HCT116 (cell line): ENCODE measurements around the gene EVI5L. TPM values are rescaled to one million over a fixed set of nuclear protein-coding genes. Genes with fewer than 3 reads are reported as not detected.

ENCODE experiments used
- ATAC-seq: fragments of 200-7000 bp; cut with Tn5 transposase; 2 replicates; pipeline ENCODE4 v1.9.1; 2020; ENCODE audit warnings: mild to moderate bottlenecking, moderate library complexity
- BruUV-seq: library from RNA; stranded (reverse); fragments of 400-500 nt; replicated peaks from 2 replicates; lab custom pipeline; 2021; lab: Mats Ljungman, UMichigan
- CTCF ChIA-PET: fragments of 300-600 bp; sonication (Branson Sonifier 250); formaldehyde crosslinking; loops from one replicate; lab custom pipeline; 2021; ENCODE audit warnings: antibody characterized with exemption; lab: Charles Lee
- POLR2A ChIA-PET: fragments of 300-600, 350-600 bp; sonication (Branson Sonifier 250); formaldehyde crosslinking; loops from one replicate; lab custom pipeline; 2021; ENCODE audit warnings: antibody characterized with exemption; lab: Charles Lee
- RAD21 ChIA-PET, 2 experiments: fragments of 300-600 bp; sonication (Branson Sonifier 250); formaldehyde crosslinking; loops; one replicate each; lab custom pipeline; 2023; ENCODE audit warnings: low total read pairs in 2 of 2; ENCODE audit not compliant: uncharacterized antibody in 2 of 2, unreplicated experiment in 2 of 2, low non-redundant PET in 1 of 2; lab: Charles Lee
- DNase-seq: peaks from one replicate; pipeline ENCODE4 v3.0.0-alpha.2; 2010; ENCODE audit warnings: low read depth, low spot score
- H2AFZ ChIP-seq: fragments of 200-600 bp; shearing (Covaris generic), sonication (generic); 2 replicates; pipeline ENCODE4 v1.6.1; 2017; ENCODE audit warnings: low read depth, mixed run types, mixed read lengths, antibody characterized with exemption, low read length; ENCODE audit not compliant: poor library complexity, severe bottlenecking
- H3K27ac ChIP-seq: 2 replicates; pipeline ENCODE4 v1.5.1; 2012; ENCODE audit warnings: low read depth, low read length
- H3K27me3 ChIP-seq: fragments of 200-600 bp; sonication (generic); 2 replicates; pipeline ENCODE4 v1.6.1; 2016; ENCODE audit warnings: mixed run types, low read length, mixed read lengths; ENCODE audit not compliant: insufficient read depth
- H3K36me3 ChIP-seq, 2 experiments: fragments of 200-500 bp in 1 of 2; fragments of 200-600 bp in 1 of 2; sonication (Bioruptor generic) in 1 of 2; sonication (generic) in 1 of 2; 2 replicates each; pipeline versions ENCODE4 v1.5.1 to v1.6.1; 2014 to 2016; ENCODE audit warnings: low read length in 2 of 2, inconsistent platforms in 1 of 2, mixed read lengths in 1 of 2, mixed run types in 1 of 2; ENCODE audit not compliant: insufficient read depth in 2 of 2, control insufficient read depth in 1 of 2
- H3K4me1 ChIP-seq, 2 experiments: fragments of 200-600 bp in 1 of 2; sonication (generic) in 1 of 2; 2 replicates each; pipeline versions ENCODE4 v1.5.1 to v1.6.1; 2012 to 2017; ENCODE audit warnings: low read length in 2 of 2, inconsistent platforms in 1 of 2, mild to moderate bottlenecking in 1 of 2, mixed read lengths in 1 of 2, mixed run types in 1 of 2, moderate library complexity in 1 of 2; ENCODE audit not compliant: insufficient read depth in 2 of 2, control insufficient read depth in 1 of 2
- H3K4me2 ChIP-seq: fragments of 200-600 bp; sonication (generic); 2 replicates; pipeline ENCODE4 v1.6.1; 2017; ENCODE audit warnings: mixed run types, low read length, mixed read lengths
- H3K4me3 ChIP-seq, 2 experiments: fragments of 200-600 bp in 1 of 2; sonication (generic) in 1 of 2; replicated peaks in 1 of 2; 2 replicates each; pipeline ENCODE4 v1.5.1; 2011 to 2016; ENCODE audit warnings: low read length in 2 of 2, control low read depth in 1 of 2, low read depth in 1 of 2, mild to moderate bottlenecking in 1 of 2, mixed read lengths in 1 of 2, mixed run types in 1 of 2
- H3K79me2 ChIP-seq: fragments of 200-600 bp; sonication (generic); 2 replicates; pipeline ENCODE4 v1.6.1; 2017; ENCODE audit warnings: mild to moderate bottlenecking, mixed run types, low read length, moderate library complexity, mixed read lengths; ENCODE audit not compliant: insufficient read depth
- H3K9ac ChIP-seq: fragments of 200-600 bp; sonication (generic); 2 replicates; pipeline ENCODE4 v1.6.1; 2016; ENCODE audit warnings: low read length, mixed read lengths
- H3K9me2 ChIP-seq: fragments of 200-600 bp; sonication (generic), shearing (Covaris generic); 2 replicates; pipeline ENCODE4 v1.6.1; 2017; ENCODE audit warnings: mixed run types, mild to moderate bottlenecking, moderate library complexity; ENCODE audit not compliant: insufficient read depth
- H3K9me3 ChIP-seq, 2 experiments: fragments of 200-500 bp in 1 of 2; fragments of 200-600 bp in 1 of 2; sonication (Bioruptor generic) in 1 of 2; sonication (generic) in 1 of 2; 2 replicates each; pipeline ENCODE4 v1.6.1; 2014 to 2017; ENCODE audit warnings: low read length in 2 of 2, mixed read lengths in 2 of 2, inconsistent platforms in 1 of 2, low read depth in 1 of 2, mild to moderate bottlenecking in 1 of 2, mixed run types in 1 of 2, moderate library complexity in 1 of 2; ENCODE audit not compliant: control insufficient read depth in 1 of 2, insufficient read depth in 1 of 2
- H4K20me1 ChIP-seq: fragments of 200-600 bp; sonication (generic), shearing (Covaris generic); 2 replicates; pipeline ENCODE4 v1.6.1; 2017; ENCODE audit warnings: mixed run types, mild to moderate bottlenecking, moderate library complexity; ENCODE audit not compliant: insufficient read depth
- CBX3 ChIP-seq: IDR thresholded peaks from 2 replicates; pipeline ENCODE4 v1.6.1; 2012; ENCODE audit warnings: low read depth
- ELF1 ChIP-seq: IDR thresholded peaks from 2 replicates; pipeline ENCODE4 v1.6.1; 2012; ENCODE audit warnings: low read depth, borderline replicate concordance
- EZH2 ChIP-seq: fragments of 200-600 bp; sonication (generic); IDR thresholded peaks from 2 replicates; pipeline ENCODE4 v1.6.1; 2017; ENCODE audit warnings: antibody characterized with exemption, mixed run types
- FOSL1 ChIP-seq: IDR thresholded peaks from 2 replicates; pipeline ENCODE4 v1.6.1; 2012; ENCODE audit warnings: low read depth
- POLR2A ChIP-seq: IDR thresholded peaks from 2 replicates; pipeline ENCODE4 v1.7.0; 2011; ENCODE audit warnings: borderline replicate concordance; ENCODE audit not compliant: insufficient read depth, insufficient read length; ENCODE audit errors: extremely low read depth
- POLR2AphosphoS5 ChIP-seq: IDR thresholded peaks from 2 replicates; pipeline ENCODE4 v1.6.1; 2011; ENCODE audit warnings: mild to moderate bottlenecking, low read depth, low read length, moderate library complexity
- RAD21 ChIP-seq: IDR thresholded peaks from 2 replicates; pipeline ENCODE4 v1.6.1; 2012; ENCODE audit warnings: low read depth, mild to moderate bottlenecking
- SP1 ChIP-seq: IDR thresholded peaks from 2 replicates; pipeline ENCODE4 v1.6.1; 2012; ENCODE audit warnings: low read depth
- ZNF274 ChIP-seq: fragments of 200-500 bp; sonication (Bioruptor generic); IDR thresholded peaks from 2 replicates; pipeline ENCODE4 v1.6.1; 2014; ENCODE audit warnings: mild to moderate bottlenecking, low read depth, low read length, inconsistent platforms
- intact Hi-C: fragments of 100-400 bp; cut with micrococcal nuclease; formaldehyde crosslinking; loops from 2 replicates; pipeline ENCODE4 v1.10.0; 2022
- total RNA-seq: library from RNA; stranded (reverse); gene quantifications from one replicate; pipeline ENCODE4 v1.2.1, GENCODE V29; 2021; ENCODE audit not compliant: unreplicated experiment
- TF ChIP-seq, protein P1 (sequence below): IDR thresholded peaks from 2 replicates; pipeline ENCODE4 v1.6.1; 2012
- TF ChIP-seq, protein P2 (sequence below): IDR thresholded peaks from 2 replicates; pipeline ENCODE4 v1.6.1; 2011; ENCODE audit warnings: mild to moderate bottlenecking, low read length, moderate library complexity; ENCODE audit not compliant: insufficient replicate concordance; ENCODE audit errors: extremely low read depth
- TF ChIP-seq, protein P3 (sequence below), 3 experiments: fragments of 200-600 bp in 1 of 3; sonication (generic) in 1 of 3; IDR thresholded peaks in 2 of 3; conservative IDR thresholded peaks in 1 of 3; 2 replicates each; pipeline ENCODE4 v1.5.1; 2012 to 2017; ENCODE audit warnings: low read depth in 2 of 3, low read length in 2 of 3, antibody characterized with exemption in 1 of 3, borderline replicate concordance in 1 of 3, control low read depth in 1 of 3, mild to moderate bottlenecking in 1 of 3, mixed read lengths in 1 of 3, mixed run types in 1 of 3, moderate library complexity in 1 of 3; ENCODE audit not compliant: insufficient read depth in 1 of 3

Gene EVI5L
- total RNA-seq, 1 experiment from 2014 or later: 15.0 TPM

DNA sequence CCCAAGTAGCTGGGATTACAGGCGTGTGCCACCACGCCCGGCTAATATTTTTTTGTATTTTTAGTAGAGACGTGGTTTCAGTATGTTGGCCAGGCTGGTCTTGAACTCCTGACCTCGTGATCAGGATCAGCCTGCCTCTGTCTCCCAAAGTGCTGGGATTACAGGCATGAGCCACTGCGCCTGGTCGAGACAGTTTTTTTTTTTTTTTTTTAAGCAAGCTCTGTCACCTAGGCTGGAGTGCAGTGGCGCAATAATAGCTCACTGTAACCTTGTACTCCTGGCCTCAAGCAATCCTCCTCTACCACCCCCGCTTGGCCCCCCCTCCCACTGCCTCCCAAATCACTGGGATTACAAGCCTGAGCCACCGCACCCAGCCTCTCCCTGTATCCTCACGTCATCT lies 67.3 kb downstream of the EVI5L start (continued):
- TF ChIP-seq, protein P1, sequence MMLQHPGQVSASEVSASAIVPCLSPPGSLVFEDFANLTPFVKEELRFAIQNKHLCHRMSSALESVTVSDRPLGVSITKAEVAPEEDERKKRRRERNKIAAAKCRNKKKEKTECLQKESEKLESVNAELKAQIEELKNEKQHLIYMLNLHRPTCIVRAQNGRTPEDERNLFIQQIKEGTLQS: no peak
- TF ChIP-seq, all 23 proteins: peak for 0

DNA sequence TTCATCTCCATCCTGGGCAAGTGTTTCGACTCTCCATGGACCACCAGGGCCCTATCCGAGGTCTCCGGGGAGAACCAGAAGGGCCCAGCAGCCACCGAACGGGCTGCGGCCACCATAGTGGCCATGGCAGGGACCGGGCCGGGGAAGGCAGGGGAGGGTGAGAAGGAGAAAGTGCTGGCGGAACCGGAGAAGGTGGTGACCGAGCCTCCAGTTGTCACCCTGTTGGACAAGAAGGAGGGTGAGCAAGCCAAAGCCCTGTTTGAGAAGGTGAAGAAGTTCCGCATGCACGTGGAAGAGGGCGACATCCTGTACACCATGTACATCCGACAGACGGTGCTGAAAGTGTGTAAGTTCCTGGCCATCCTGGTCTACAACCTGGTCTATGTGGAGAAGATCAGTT lies 68.9 kb downstream of the EVI5L start:
- CTCF ChIA-PET: no interaction called here
- intact Hi-C loops: no loop called here
- no peaks in the 10 kb centered on the region for H4K20me1 ChIP-seq

More for the DNA sequence above, 68.9 kb downstream of the EVI5L start:
- Histone ChIP-seq H3K27me3 (no peaks in the 10 kb centered on the region), H3K79me2 (peaks cover 14% of the 10 kb centered on the region; the same call in 1 of the 2 replicates), H2AFZ (no peak overlapping the region), H3K4me3 (no peak overlapping the region), H3K4me1 (peaks cover 0 to 16% of the 10 kb centered on the region in 2 experiments; a peak in 2 of 4 replicates), H3K27ac (no peak overlapping the region), H3K4me2 (no peak overlapping the region), H3K9me2 (no peaks in the 10 kb centered on the region), H3K9ac (no peak overlapping the region), H3K9me3 (no peaks in the 10 kb centered on the region), H3K36me3 (peaks cover 0 to 9% of the 10 kb centered on the region in 2 experiments; a peak in 2 of 4 replicates)
- DNase-seq: no peak
- TF ChIP-seq POLR2A: no peak
- TF ChIP-seq ELF1: no peak
- TF ChIP-seq, protein P2, sequence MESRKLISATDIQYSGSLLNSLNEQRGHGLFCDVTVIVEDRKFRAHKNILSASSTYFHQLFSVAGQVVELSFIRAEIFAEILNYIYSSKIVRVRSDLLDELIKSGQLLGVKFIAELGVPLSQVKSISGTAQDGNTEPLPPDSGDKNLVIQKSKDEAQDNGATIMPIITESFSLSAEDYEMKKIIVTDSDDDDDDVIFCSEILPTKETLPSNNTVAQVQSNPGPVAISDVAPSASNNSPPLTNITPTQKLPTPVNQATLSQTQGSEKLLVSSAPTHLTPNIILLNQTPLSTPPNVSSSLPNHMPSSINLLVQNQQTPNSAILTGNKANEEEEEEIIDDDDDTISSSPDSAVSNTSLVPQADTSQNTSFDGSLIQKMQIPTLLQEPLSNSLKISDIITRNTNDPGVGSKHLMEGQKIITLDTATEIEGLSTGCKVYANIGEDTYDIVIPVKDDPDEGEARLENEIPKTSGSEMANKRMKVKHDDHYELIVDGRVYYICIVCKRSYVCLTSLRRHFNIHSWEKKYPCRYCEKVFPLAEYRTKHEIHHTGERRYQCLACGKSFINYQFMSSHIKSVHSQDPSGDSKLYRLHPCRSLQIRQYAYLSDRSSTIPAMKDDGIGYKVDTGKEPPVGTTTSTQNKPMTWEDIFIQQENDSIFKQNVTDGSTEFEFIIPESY: no peak
- TF ChIP-seq POLR2AphosphoS5: no peak
- TF ChIP-seq CBX3: no peak
- no peak for TF ChIP-seq EZH2
- TF ChIP-seq RAD21: no peak
- TF ChIP-seq, protein P3, sequence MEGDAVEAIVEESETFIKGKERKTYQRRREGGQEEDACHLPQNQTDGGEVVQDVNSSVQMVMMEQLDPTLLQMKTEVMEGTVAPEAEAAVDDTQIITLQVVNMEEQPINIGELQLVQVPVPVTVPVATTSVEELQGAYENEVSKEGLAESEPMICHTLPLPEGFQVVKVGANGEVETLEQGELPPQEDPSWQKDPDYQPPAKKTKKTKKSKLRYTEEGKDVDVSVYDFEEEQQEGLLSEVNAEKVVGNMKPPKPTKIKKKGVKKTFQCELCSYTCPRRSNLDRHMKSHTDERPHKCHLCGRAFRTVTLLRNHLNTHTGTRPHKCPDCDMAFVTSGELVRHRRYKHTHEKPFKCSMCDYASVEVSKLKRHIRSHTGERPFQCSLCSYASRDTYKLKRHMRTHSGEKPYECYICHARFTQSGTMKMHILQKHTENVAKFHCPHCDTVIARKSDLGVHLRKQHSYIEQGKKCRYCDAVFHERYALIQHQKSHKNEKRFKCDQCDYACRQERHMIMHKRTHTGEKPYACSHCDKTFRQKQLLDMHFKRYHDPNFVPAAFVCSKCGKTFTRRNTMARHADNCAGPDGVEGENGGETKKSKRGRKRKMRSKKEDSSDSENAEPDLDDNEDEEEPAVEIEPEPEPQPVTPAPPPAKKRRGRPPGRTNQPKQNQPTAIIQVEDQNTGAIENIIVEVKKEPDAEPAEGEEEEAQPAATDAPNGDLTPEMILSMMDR (IDR thresholded peaks at IDR 0.05 in 2 of 3, conservative IDR thresholded peaks at IDR 0.05 in 1 of 3; ENCODE audit: borderline replicate concordance in 1 of 3, insufficient read depth in 1 of 3, low read depth in 2 of 3, low read length in 2 of 3): no peak
- TF ChIP-seq, protein P1: no peak
- TF ChIP-seq ZNF274: no peak
- no peak for TF ChIP-seq FOSL1
- no peak for TF ChIP-seq SP1
- ChIA-PET POLR2A (interaction anchor here (1.5 kb wide), 1 partner anchor 45 kb away, joined by 3 read pairs; the partner anchor contains the start of gene TIMM44), RAD21 (no interaction called here)
- no TSS peak for BruUV-seq
- ATAC-seq: no peak
